CD4-positive, alpha-beta T cell (primary cell): ENCODE data around the gene MITD1. TPM values are rescaled to one million over a fixed set of nuclear protein-coding genes. Genes with fewer than 3 reads are reported as not detected.

Experiments used
- ATAC-seq: fragments of 200-7000 bp; cut with Tn5 transposase; one replicate; pipeline ENCODE4 v1.10.0; 2022; ENCODE audit warnings: mild to moderate bottlenecking; ENCODE audit not compliant: poor library complexity
- CTCF ChIA-PET: fragments of 350-600 bp; sonication (Branson Sonifier 250); formaldehyde crosslinking; loops from one replicate; lab custom pipeline; 2021; ENCODE audit warnings: antibody characterized with exemption, inconsistent platforms; lab: Charles Lee
- POLR2A ChIA-PET: fragments of 350-600 bp; sonication (Branson Sonifier 250); formaldehyde crosslinking; loops from one replicate; lab custom pipeline; 2021; ENCODE audit warnings: antibody characterized with exemption, inconsistent platforms; lab: Charles Lee
- DNase-seq, 14 experiments: peaks; one replicate each; pipeline ENCODE4 v3.0.0-alpha.2; 2013 to 2020; ENCODE audit warnings: mixed read lengths in 2 of 14
- H3K27ac ChIP-seq, 2 donors: one replicate each; pipeline versions ENCODE4 v1.5.1 to v1.7.0; 2013; ENCODE audit warnings: low read length in 2 of 2, low read depth in 1 of 2, mild to moderate bottlenecking in 1 of 2
- H3K27me3 ChIP-seq, 2 experiments: 1 replicate in 1 of 2; 2 replicates in 1 of 2; pipeline versions ENCODE4 v1.6.1 to v1.7.0; 2013; ENCODE audit warnings: low read length in 2 of 2, control low read depth in 1 of 2, mild to moderate bottlenecking in 1 of 2, moderate library complexity in 1 of 2; ENCODE audit not compliant: insufficient read depth in 2 of 2, control insufficient read depth in 1 of 2
- H3K36me3 ChIP-seq: one replicate; pipeline ENCODE4 v1.6.1; 2013; ENCODE audit warnings: low read length, control low read depth; ENCODE audit not compliant: insufficient read depth
- H3K4me1 ChIP-seq: one replicate; pipeline ENCODE4 v1.6.1; 2013; ENCODE audit warnings: low read length, control low read depth; ENCODE audit not compliant: insufficient read depth
- H3K4me3 ChIP-seq: one replicate; pipeline ENCODE4 v1.5.1; 2013; ENCODE audit warnings: mild to moderate bottlenecking, low read length, moderate library complexity
- H3K9me3 ChIP-seq, 2 experiments: 1 replicate in 1 of 2; 2 replicates in 1 of 2; pipeline versions ENCODE4 v1.6.1 to v1.7.0; 2013; ENCODE audit warnings: low read length in 2 of 2, mild to moderate bottlenecking in 2 of 2, control low read depth in 1 of 2, moderate library complexity in 1 of 2; ENCODE audit not compliant: control insufficient read depth in 1 of 2, insufficient read depth in 1 of 2
- H3K27ac Mint-ChIP-seq: one replicate; pipeline ENCODE4 v1.8.0; 2020; ENCODE audit warnings: mixed read lengths
- H3K27me3 Mint-ChIP-seq: one replicate; pipeline ENCODE4 v1.8.0; 2021; ENCODE audit warnings: mixed read lengths
- H3K36me3 Mint-ChIP-seq: one replicate; pipeline ENCODE4 v1.8.0; 2021; ENCODE audit warnings: low read depth, mixed read lengths
- H3K4me1 Mint-ChIP-seq: one replicate; pipeline ENCODE4 v1.8.0; 2021; ENCODE audit warnings: low read depth, mixed read lengths
- H3K4me3 Mint-ChIP-seq: one replicate; pipeline ENCODE4 v1.8.0; 2020; ENCODE audit warnings: mild to moderate bottlenecking, mixed read lengths
- H3K9me3 Mint-ChIP-seq: one replicate; pipeline ENCODE4 v1.8.0; 2020; ENCODE audit warnings: mixed read lengths
- CTCF ChIP-seq: fragments of 200-600 bp; IDR thresholded peaks from one replicate; pipeline ENCODE4 v1.8.0; 2022; ENCODE audit warnings: antibody characterized with exemption, mild to moderate bottlenecking
- intact Hi-C, 2 experiments: fragments of 100-400 bp; cut with DNase I in 1 of 2; cut with micrococcal nuclease in 1 of 2; formaldehyde crosslinking; loops; one replicate each; pipeline versions ENCODE4 v1.15.1 to v1.9.0; 2023 to 2025; cut with DNase I, micrococcal nuclease
- polyA plus RNA-seq, 2 donors: library from polyadenylated mRNA; unstranded; fragments of 120-200 nt; gene quantifications; one replicate each; pipeline ENCODE4 v1.2.1, GENCODE V29; 2013
- total RNA-seq, 174 experiments: library from RNA in 2 of 174; stranded (reverse) in 2 of 174; gene quantifications; one replicate each; pipeline ENCODE4 v1.2.3 and lab custom pipeline; 2021 to 2026

The MITD1 gene
- 10 to 100 TPM; 14.1 to 14.6 TPM for total RNA-seq
- polyA plus RNA-seq (2013, experiment 1 of 2) = 67.6 TPM
- polyA plus RNA-seq (2013, experiment 2 of 2) = 55.8 TPM
- 23.5 to 111 (median 57.6) reads per million in 172 experiments for total RNA-seq (lab: John Stamatoyannopoulos, UW)

DNA sequence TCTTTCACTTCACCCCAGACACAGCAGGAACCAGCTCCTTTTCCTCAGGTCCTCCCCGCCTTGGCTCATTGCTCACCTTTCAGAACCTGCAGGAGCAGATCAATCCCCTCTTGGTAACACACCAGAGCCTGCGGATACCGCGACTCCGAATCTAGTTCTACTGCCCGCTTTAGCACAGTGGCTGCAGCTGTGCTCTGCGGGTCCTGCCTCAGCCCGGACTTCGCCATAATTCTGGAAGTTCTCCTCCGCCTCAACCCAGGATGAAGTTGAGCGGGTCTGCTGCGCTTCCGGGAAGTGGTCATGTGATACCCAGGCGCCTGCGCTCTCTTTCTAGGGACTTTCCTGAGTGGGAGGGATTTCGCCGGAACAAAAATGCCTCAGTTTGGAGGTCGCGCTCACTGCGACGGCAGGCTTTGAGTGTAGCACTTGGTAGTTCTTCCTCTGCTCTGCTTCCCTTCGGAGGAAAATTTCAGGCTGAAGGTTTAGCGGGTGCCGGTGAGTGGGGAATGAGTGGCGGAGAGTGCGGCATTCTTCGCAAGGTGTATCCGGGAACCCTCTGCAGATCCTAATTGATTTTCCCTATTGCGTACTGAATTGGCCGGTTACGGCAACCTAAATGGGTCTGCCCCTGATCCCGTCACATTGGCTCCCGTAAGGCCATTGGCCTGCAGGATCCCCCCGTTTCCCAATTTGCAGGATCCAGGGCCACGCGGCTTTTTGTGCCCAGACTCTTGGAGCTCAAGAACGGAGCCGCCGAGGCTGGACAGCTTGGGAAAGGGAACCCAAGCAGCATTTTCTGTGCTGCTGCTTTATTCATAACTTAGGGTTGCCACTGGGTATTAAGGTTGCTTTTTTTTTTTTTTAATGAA, at the start of gene MITD1, which contains the start of gene MRPL30:
Gene MITD1, minus strand, starts transcription at position 304 of the 869 bp plus-strand sequence. Its CDS starts 77 bp downstream, at position 227.
Gene MRPL30, plus strand, starts transcription at position 430 of the 869 bp plus-strand sequence. CDS start 5,020 bp downstream, outside the sequence.
- no peaks in the 10 kb centered on the region for H3K27me3 Mint-ChIP-seq
- Histone ChIP-seq H3K27me3 (no peaks in the 10 kb centered on the region), H3K27ac (peak within 1 kb of the TSS; percentile 74 to 78), H3K4me3 (peak within 1 kb of the TSS; percentile 74), H3K9me3 (no peaks in the 10 kb centered on the region), H3K4me1 (peaks cover 31% of the 10 kb centered on the region), H3K36me3 (peaks cover 9% of the 10 kb centered on the region)
- H3K4me1 Mint-ChIP-seq = peaks cover 77% of the 10 kb centered on the region
- intact Hi-C loops = loop anchor here (1.0 to 10.0 kb wide), 10 partner anchors 26 to 1186 kb away; partner anchors contain the start of genes C2orf15 (in 2 of the 2), TXNDC9 (in 2 of the 2), COA5 (in 1 of the 2) and LIPT1 (in 1 of the 2)
- no peak for TF ChIP-seq CTCF
- H3K27ac Mint-ChIP-seq = peak within 1 kb of the TSS; percentile 92
- CTCF ChIA-PET = interaction anchor here (1.1 to 1.7 kb wide), 7 partner anchors 23 to 532 kb away, joined by 3 to 6 read pairs (median 4); partner anchors contain the start of genes C2orf15, EIF5B, LIPT1 and TSGA10
- peak within 1 kb of the TSS; percentile 97 for H3K4me3 Mint-ChIP-seq
- POLR2A ChIA-PET = interaction anchor here (0.8 to 3.3 kb wide), 9 partner anchors 10 to 410 kb away, joined by 3 to 32 read pairs (median 6); partner anchors contain the start of genes C2orf15, EIF5B, LIPT1 and REV1
- ATAC-seq (peak; percentile 93), DNase-seq (peak; percentile 83 to 96 (median 87))
- no peaks in the 10 kb centered on the region for H3K9me3 Mint-ChIP-seq
- H3K36me3 Mint-ChIP-seq = peaks cover 34% of the 10 kb centered on the region

GRCh38 chr2:99217929-99218501, 37.2 kb upstream of the MITD1 start:
- H3K27me3 Mint-ChIP-seq = no peaks in the 10 kb centered on the region
- no peaks in the 10 kb centered on the region for H3K9me3 Mint-ChIP-seq
- DNase-seq = no peak
- Histone ChIP-seq H3K9me3 (no peaks in the 10 kb centered on the region), H3K27me3 (no peaks in the 10 kb centered on the region), H3K36me3 (peaks cover 4% of the 10 kb centered on the region), H3K4me3 (no peak overlapping the region), H3K4me1 (no peaks in the 10 kb centered on the region), H3K27ac (no peak overlapping the region)
- peaks cover 34% of the 10 kb centered on the region for H3K36me3 Mint-ChIP-seq
- no peak overlapping the region for H3K27ac Mint-ChIP-seq
- H3K4me3 Mint-ChIP-seq = no peak overlapping the region
- H3K4me1 Mint-ChIP-seq = no peaks in the 10 kb centered on the region
- TF ChIP-seq CTCF = no peak
- POLR2A ChIA-PET = no interaction called here
- intact Hi-C loops = no loop called here
- CTCF ChIA-PET = no interaction called here
- ATAC-seq = no peak

- intact Hi-C loops = no loop called here
- H3K27ac ChIP-seq = no peak overlapping the region
- Mint-ChIP-seq H3K9me3 (no peaks in the 10 kb centered on the region), H3K4me3 (no peak overlapping the region), H3K4me1 (no peaks in the 10 kb centered on the region), H3K27me3 (no peaks in the 10 kb centered on the region), H3K36me3 (peaks cover 22% of the 10 kb centered on the region), H3K27ac (no peak overlapping the region)
- H3K4me3 ChIP-seq = no peak overlapping the region
- H3K4me1 ChIP-seq = no peaks in the 10 kb centered on the region
- H3K36me3 ChIP-seq = peaks cover 4% of the 10 kb centered on the region
- ChIA-PET CTCF (no interaction called here), POLR2A (no interaction called here)
- no peaks in the 10 kb centered on the region for H3K27me3 ChIP-seq
- no peak for TF ChIP-seq CTCF
- H3K9me3 ChIP-seq = no peaks in the 10 kb centered on the region
- no peak for ATAC-seq
- DNase-seq = no peak
Observed at GRCh38 chr2:99216096-99216495, 35.2 kb upstream of the MITD1 start.
